Measurements from ENCODE around the gene ACD. TPM values are rescaled to one million over a fixed set of nuclear protein-coding genes. Genes with fewer than 3 reads are reported as not detected.

Gene ACD
- total RNA-seq, 1 experiment from 2014 or later, result 46.1 TPM

DNA sequence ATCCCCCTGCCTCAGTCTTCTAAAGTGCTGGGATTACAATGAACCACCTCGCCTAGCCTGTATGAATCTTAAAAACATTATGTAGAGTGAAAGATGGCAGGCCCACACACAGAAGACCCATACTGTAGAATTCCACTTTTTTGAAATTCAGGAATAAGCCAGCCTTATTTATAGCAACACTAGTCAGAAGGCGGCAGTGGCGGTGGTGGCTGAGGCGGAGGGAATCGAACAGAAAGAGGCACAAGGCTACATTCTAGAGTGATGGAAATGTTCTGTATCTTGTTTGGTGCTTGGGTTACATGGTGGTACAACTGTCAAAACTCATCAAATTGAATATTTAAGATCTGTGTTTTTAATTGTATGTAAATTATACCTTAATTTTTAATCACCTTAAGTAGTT lies 47.7 kb upstream of the ACD start:
- H3K27me3 Mint-ChIP-seq (ENCODE audit: insufficient read depth, unreplicated experiment), result no peaks in the 10 kb centered on the region
- intact Hi-C loops (cut with micrococcal nuclease; ENCODE audit: unreplicated experiment), result no loop called here
- no peaks in the 10 kb centered on the region for H3K4me1 Mint-ChIP-seq (ENCODE audit: low read depth, unreplicated experiment)
- Histone ChIP-seq H3K4me3 (ENCODE audit: low read depth, low read length) (no peak overlapping the region), H3K36me3 (ENCODE audit: control insufficient read depth, insufficient read depth, low read length) (no peaks in the 10 kb centered on the region), H3K27me3 (replicated peaks; ENCODE audit: control insufficient read depth, insufficient read depth, low read length) (no peaks in the 10 kb centered on the region), H3K4me1 (no peaks in the 10 kb centered on the region), H3K9me3 (no peaks in the 10 kb centered on the region)
- BruUV-seq (replicated peaks), result no TSS peak
- no peak overlapping the region for H3K27ac Mint-ChIP-seq (ENCODE audit: unreplicated experiment)
- TF ChIP-seq, protein P1, sequence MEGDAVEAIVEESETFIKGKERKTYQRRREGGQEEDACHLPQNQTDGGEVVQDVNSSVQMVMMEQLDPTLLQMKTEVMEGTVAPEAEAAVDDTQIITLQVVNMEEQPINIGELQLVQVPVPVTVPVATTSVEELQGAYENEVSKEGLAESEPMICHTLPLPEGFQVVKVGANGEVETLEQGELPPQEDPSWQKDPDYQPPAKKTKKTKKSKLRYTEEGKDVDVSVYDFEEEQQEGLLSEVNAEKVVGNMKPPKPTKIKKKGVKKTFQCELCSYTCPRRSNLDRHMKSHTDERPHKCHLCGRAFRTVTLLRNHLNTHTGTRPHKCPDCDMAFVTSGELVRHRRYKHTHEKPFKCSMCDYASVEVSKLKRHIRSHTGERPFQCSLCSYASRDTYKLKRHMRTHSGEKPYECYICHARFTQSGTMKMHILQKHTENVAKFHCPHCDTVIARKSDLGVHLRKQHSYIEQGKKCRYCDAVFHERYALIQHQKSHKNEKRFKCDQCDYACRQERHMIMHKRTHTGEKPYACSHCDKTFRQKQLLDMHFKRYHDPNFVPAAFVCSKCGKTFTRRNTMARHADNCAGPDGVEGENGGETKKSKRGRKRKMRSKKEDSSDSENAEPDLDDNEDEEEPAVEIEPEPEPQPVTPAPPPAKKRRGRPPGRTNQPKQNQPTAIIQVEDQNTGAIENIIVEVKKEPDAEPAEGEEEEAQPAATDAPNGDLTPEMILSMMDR (IDR thresholded peaks at IDR 0.05; ENCODE audit: insufficient read depth in 1 of 2, low read depth in 1 of 2, low read length in 1 of 2, severe bottlenecking in 1 of 2, unreplicated experiment in 1 of 2), result no peak
- ChIA-PET CTCF (no interaction called here), POLR2A (no interaction called here)
- no peaks in the 10 kb centered on the region for H3K9me3 Mint-ChIP-seq (ENCODE audit: unreplicated experiment)
- no peak for DNase-seq
- peaks cover 4% of the 10 kb centered on the region for H3K36me3 Mint-ChIP-seq (ENCODE audit: insufficient read depth, unreplicated experiment)
- no peak overlapping the region for H3K4me3 Mint-ChIP-seq (ENCODE audit: unreplicated experiment)

GRCh38 chr16:67707210-67707609 lies 47.1 kb upstream of the ACD start:
- Histone ChIP-seq H3K9me3 (no peaks in the 10 kb centered on the region), H3K4me1 (no peaks in the 10 kb centered on the region), H3K27me3 (replicated peaks; ENCODE audit: control insufficient read depth, insufficient read depth, low read length) (no peaks in the 10 kb centered on the region), H3K4me3 (ENCODE audit: low read depth, low read length) (no peak overlapping the region), H3K36me3 (ENCODE audit: control insufficient read depth, insufficient read depth, low read length) (no peaks in the 10 kb centered on the region)
- H3K4me3 Mint-ChIP-seq (ENCODE audit: unreplicated experiment), result no peak overlapping the region
- no peak overlapping the region for H3K27ac Mint-ChIP-seq (ENCODE audit: unreplicated experiment)
- H3K9me3 Mint-ChIP-seq (ENCODE audit: unreplicated experiment), result no peaks in the 10 kb centered on the region
- peaks cover 4% of the 10 kb centered on the region for H3K36me3 Mint-ChIP-seq (ENCODE audit: insufficient read depth, unreplicated experiment)
- TF ChIP-seq, protein P1 (IDR thresholded peaks at IDR 0.05; ENCODE audit: insufficient read depth in 1 of 2, low read depth in 1 of 2, low read length in 1 of 2, severe bottlenecking in 1 of 2, unreplicated experiment in 1 of 2), result no peak
- intact Hi-C loops (cut with micrococcal nuclease; ENCODE audit: unreplicated experiment), result no loop called here
- no TSS peak for BruUV-seq (replicated peaks)
- no peaks in the 10 kb centered on the region for H3K27me3 Mint-ChIP-seq (ENCODE audit: insufficient read depth, unreplicated experiment)
- no peak for DNase-seq
- ChIA-PET POLR2A (no interaction called here), CTCF (no interaction called here)
- H3K4me1 Mint-ChIP-seq (ENCODE audit: low read depth, unreplicated experiment), result no peaks in the 10 kb centered on the region

DNA sequence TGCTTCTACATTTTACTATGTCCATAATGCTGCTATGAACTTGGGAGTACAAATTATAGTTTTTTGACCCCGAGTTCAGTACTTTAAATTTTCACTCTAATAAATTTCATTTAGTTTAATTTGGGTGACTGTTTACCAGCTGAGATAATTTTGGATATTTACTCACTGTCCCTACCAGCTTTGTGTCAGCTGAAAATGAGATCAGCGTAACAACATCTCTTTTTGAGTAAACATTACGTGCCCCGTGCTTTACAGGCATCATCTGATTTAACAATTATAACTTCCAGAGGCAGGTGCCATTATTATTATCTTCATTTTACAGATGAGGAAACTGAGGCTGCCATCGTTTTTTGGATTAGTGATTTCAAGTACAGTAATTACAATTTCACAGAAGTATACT lies 44.0 kb upstream of the ACD start:
- Histone ChIP-seq H3K36me3 (ENCODE audit: control insufficient read depth, insufficient read depth, low read length) (no peaks in the 10 kb centered on the region; the same call in 1 of the 2 replicates), H3K9me3 (peaks cover 9% of the 10 kb centered on the region), H3K4me3 (ENCODE audit: low read depth, low read length) (no peak overlapping the region), H3K27me3 (replicated peaks; ENCODE audit: control insufficient read depth, insufficient read depth, low read length) (no peaks in the 10 kb centered on the region), H3K4me1 (no peaks in the 10 kb centered on the region)
- no peaks in the 10 kb centered on the region for H3K27me3 Mint-ChIP-seq (ENCODE audit: insufficient read depth, unreplicated experiment)
- no peaks in the 10 kb centered on the region for H3K36me3 Mint-ChIP-seq (ENCODE audit: insufficient read depth, unreplicated experiment)
- CTCF ChIA-PET, result no interaction called here
- TF ChIP-seq, protein P1 (IDR thresholded peaks at IDR 0.05; ENCODE audit: insufficient read depth in 1 of 2, low read depth in 1 of 2, low read length in 1 of 2, severe bottlenecking in 1 of 2, unreplicated experiment in 1 of 2), result no peak
- H3K4me1 Mint-ChIP-seq (ENCODE audit: low read depth, unreplicated experiment), result no peaks in the 10 kb centered on the region
- POLR2A ChIA-PET, result no interaction called here
- no TSS peak for BruUV-seq (replicated peaks)
- no peak overlapping the region for H3K4me3 Mint-ChIP-seq (ENCODE audit: unreplicated experiment)
- intact Hi-C loops (cut with micrococcal nuclease; ENCODE audit: unreplicated experiment), result no loop called here
- DNase-seq, result no peak
- no peak overlapping the region for H3K27ac Mint-ChIP-seq (ENCODE audit: unreplicated experiment)
- peaks cover under 1% of the 10 kb centered on the region for H3K9me3 Mint-ChIP-seq (ENCODE audit: unreplicated experiment)
